HFF-Myc (cell line): ENCODE results near the gene JAK3.
A peak's percentile ranks its signal among the peaks of the same experiment; 100 is the strongest.

Experiments used
- DNase-seq: peaks from one replicate; pipeline ENCODE4 v3.0.0-alpha.2; 2011; ENCODE audit warnings: low read depth; ENCODE audit errors: extremely low read depth
- H3K4me3 ChIP-seq: replicated peaks from 2 replicates; pipeline ENCODE4 v1.5.1; 2011; ENCODE audit warnings: low read depth, mild to moderate bottlenecking, control low read depth, low read length
- TF ChIP-seq, protein P1 (sequence below): IDR thresholded peaks from 2 replicates; pipeline ENCODE4 v1.5.1; 2012; ENCODE audit warnings: mild to moderate bottlenecking, low read depth, low read length, control low read depth; ENCODE audit errors: missing control alignments

JAK3 gene

DNA sequence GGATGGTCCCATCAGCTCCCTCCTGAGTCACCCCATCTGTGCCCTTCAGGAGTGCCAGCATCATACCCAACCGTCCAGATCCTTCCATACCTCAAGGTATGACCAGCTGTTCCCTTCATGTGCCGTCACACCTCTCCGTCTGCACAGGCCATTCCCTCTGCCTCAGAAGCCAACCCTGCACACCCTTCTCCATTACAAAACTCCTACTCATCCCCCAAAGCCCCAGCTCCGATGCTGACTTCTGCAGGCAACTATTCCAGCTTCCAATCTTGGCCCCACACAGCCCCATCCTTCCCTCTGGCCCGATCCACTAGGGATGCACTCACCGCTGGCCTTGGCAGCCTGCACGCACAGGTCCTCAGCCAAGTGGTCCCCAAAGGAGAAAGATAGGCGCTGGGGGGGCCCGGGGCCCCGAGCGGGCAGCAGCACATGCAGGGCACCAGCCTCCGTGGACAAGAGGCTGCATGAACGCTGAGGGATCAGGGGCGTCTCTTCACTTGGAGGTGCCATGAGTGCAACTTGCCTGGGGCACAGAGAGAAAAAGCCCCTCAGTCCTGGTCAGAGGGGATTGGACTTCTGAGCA lies 3.8 kb downstream of the JAK3 start:
- no peak for DNase-seq
- TF ChIP-seq, protein P1, sequence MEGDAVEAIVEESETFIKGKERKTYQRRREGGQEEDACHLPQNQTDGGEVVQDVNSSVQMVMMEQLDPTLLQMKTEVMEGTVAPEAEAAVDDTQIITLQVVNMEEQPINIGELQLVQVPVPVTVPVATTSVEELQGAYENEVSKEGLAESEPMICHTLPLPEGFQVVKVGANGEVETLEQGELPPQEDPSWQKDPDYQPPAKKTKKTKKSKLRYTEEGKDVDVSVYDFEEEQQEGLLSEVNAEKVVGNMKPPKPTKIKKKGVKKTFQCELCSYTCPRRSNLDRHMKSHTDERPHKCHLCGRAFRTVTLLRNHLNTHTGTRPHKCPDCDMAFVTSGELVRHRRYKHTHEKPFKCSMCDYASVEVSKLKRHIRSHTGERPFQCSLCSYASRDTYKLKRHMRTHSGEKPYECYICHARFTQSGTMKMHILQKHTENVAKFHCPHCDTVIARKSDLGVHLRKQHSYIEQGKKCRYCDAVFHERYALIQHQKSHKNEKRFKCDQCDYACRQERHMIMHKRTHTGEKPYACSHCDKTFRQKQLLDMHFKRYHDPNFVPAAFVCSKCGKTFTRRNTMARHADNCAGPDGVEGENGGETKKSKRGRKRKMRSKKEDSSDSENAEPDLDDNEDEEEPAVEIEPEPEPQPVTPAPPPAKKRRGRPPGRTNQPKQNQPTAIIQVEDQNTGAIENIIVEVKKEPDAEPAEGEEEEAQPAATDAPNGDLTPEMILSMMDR, result no peak
- no peak overlapping the region for H3K4me3 ChIP-seq

DNA sequence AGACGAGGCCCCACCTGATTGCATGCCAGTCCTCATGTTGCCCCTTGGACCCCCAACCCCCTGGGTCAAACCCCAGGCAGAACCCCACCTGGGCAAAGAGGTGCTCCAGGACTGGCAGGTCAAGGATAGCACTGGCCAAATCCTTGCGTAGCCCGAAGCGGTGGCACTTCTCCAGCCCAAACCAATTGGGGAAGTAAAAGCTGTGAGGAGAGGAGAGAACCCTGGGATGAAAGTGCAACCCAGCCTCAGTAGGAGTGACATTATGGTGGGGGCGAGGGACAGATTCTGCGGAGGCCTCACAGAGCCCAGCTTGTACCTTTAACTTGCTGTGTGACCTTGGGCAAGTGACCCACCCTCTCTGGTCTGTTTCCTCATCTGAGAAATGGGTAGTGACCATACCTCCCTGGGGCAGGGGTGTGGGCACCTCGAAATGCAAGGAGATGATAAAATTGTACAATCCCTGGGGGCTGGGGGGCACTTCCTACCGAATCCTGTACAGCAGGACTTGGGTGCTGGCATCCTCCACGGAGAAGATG lies 4.4 kb downstream of the JAK3 start:
- TF ChIP-seq, protein P1, result no peak
- peak overlapping the region; percentile 62 for H3K4me3 ChIP-seq
- DNase-seq, result no peak

DNA sequence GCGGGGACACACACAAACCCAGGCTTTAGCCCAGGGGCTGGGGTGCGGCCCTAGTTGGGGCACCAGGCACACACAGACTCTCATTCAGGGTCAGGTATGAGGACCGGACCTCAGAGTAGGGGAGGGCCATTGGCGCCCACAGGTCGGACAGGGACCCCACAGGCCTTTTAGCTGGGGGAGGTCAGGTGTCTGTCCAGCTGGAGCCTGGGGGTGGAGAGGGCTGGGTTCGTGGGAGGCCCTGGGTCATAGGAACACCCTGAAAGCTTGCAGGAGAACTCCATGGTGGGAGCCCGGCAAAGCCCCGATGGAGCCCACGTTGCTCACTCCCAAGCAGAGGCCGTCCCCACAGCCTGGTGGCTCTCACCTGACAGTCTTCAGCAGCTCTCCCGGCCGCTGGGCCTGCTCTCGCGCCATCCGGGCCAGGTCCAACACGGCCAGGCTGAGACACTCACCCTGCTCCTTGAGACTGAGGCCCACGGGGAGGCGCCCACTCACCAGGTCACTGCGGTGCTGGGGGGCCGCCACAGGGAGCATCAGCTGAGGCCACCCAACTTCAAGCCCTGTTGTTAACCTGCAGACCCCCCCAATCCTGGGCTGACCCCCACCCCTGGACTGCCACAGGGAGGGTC lies 5.0 kb downstream of the JAK3 start:
- DNase-seq, result no peak
- H3K4me3 ChIP-seq, result peak overlapping the region; percentile 62
- TF ChIP-seq, protein P1, result no peak

DNA sequence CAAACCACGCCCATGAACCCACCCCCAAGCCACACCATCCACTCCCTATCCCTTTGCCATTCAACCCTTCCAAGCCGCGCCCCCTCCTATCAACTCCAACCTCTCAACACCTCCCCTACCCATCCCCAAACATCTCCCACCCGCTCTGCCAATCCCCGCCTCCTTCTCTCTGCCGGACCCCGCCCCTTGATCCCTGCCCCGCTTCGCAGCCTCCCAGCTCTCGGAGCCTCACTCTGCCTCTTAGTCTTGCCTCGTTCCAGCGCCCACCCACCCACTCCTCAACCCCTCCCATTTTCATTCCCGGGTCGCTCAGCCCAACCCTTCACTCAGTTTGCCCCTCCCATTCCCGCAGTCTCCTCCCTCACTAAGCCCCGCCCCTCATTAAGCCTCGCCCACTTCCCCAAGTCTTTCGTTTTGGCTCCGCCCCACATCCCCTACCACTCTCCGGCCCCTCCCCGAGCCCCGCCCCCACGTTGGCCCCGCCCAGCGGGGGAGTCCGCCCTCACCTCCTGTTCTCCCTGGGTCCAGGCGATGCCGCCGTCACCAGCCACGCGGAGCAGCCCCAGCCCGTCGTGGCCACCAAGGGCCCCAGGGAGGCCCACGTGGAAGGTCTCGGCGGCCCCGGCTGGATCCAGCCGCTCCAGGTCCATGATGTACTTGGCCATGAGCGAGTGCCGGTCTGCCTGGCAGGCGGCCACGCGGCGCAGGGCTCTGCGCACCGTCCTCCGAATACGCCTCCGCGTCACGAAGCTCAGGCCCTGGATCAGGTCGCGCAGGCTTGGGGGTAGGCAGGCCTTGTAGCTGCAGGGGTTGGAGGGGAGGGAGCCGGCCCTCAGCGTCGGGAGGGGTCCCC lies 5.7 kb downstream of the JAK3 start:
- DNase-seq, result no peak
- TF ChIP-seq, protein P1, result no peak

DNA sequence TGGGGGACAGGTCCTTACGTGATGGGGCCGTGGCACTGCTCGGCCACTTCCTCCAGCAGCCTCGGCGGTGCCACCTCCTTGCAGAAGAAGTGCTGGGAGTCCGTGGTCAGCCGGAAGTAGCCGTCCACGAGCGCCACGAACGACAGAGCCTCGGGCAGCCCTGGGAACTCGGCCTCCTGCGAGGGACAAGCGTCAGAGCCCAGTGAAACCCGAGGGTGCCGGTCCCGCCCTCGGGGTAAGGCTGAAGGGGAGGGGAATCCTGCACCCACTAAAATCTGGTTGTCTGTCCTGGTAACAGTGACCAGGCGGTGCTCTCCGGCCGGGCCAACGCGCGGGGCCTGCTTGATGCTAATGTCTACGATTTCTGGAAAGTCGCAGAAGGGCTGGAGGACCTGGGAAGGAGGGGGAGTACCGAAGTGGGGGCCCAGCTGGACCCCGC lies 6.4 kb downstream of the JAK3 start:
- TF ChIP-seq, protein P1, result no peak
- no peak overlapping the region for H3K4me3 ChIP-seq
- DNase-seq, result no peak

More for the DNA sequence above, 5.7 kb downstream of the JAK3 start:
- peak overlapping the region; percentile 62 for H3K4me3 ChIP-seq

DNA sequence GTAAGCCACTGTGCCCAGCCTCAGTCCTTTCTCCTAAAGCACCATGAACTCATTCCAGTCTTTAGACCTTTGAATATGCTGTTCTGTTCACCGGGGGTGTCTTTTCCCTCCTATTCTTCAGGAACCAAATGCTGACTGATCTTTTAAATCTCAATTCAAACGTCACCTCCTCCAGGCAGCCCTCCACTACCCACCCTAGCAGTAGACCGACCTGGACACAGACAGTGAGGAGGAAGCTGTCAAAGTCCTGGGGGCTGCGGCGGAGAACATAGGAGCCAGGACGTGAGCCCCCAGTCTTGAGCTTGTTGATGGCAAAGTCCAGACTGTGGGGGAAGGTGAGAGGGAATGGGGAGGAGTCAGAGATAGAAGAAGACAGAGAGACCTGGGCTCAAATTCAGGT lies 7.8 kb downstream of the JAK3 start:
- TF ChIP-seq, protein P1, result no peak
- DNase-seq, result no peak
- no peak overlapping the region for H3K4me3 ChIP-seq
